Activated naive CD8-positive, alpha-beta T cell treated with anti-CD3 and anti-CD28 coated beads, Interleukin-2, amount 50 U/mL, for 16 hours (primary cell): ENCODE data around the gene LRRC57.
A peak's percentile ranks its signal among the peaks of the same experiment; 100 is the strongest.
"Not testable (repeated sequence)": the region's sequence is repeated elsewhere in the genome, so short reads cannot be mapped to it uniquely, and the experiment has no call there.

Source experiments
- DNase-seq: peaks from one replicate; pipeline ENCODE4 v3.0.0-alpha.2; 2020; ENCODE audit warnings: low read depth, low spot score

Gene LRRC57

GRCh38 chr15:42548249-42549031 lies at the start of gene LRRC57, which contains the start of gene HAUS2:
Gene LRRC57 (minus strand): TSS chr15:42548793. CDS start chr15:42548434, 359 bp downstream.
Gene HAUS2 (plus strand): TSS chr15:42548838. CDS start chr15:42548873, 35 bp downstream.
- peak; percentile 69 for DNase-seq

- no peak for DNase-seq
Measured at GRCh38 chr15:42595626-42596240, 47.1 kb upstream of the LRRC57 start.

GRCh38 chr15:42594095-42594494 lies 45.5 kb upstream of the LRRC57 start:
- no peak for DNase-seq

- no peak for DNase-seq
Measured at GRCh38 chr15:42593143-42593542, 44.5 kb upstream of the LRRC57 start.

GRCh38 chr15:42592716-42593115 lies 44.1 kb upstream of the LRRC57 start:
- no peak for DNase-seq

GRCh38 chr15:42591238-42591934 lies 42.8 kb upstream of the LRRC57 start:
- DNase-seq, result no peak

GRCh38 chr15:42590619-42591237 lies 42.1 kb upstream of the LRRC57 start:
- no peak for DNase-seq

GRCh38 chr15:42584031-42584765 lies 35.6 kb upstream of the LRRC57 start:
- DNase-seq, result no peak

GRCh38 chr15:42582569-42583375 lies 34.2 kb upstream of the LRRC57 start:
- DNase-seq, result no peak

- DNase-seq, result peak; percentile 45
Measured at GRCh38 chr15:42581272-42581730, 32.7 kb upstream of the LRRC57 start.

- DNase-seq, result no peak
Measured at GRCh38 chr15:42578984-42579537, 30.5 kb upstream of the LRRC57 start.

- no peak for DNase-seq
Measured at GRCh38 chr15:42577514-42578031, 29.0 kb upstream of the LRRC57 start.

GRCh38 chr15:42576776-42577175 lies 28.2 kb upstream of the LRRC57 start:
- DNase-seq, result no peak

- no peak for DNase-seq
Measured at GRCh38 chr15:42576040-42576594, 27.5 kb upstream of the LRRC57 start.

GRCh38 chr15:42575188-42576039 lies 26.8 kb upstream of the LRRC57 start, which contains the start of gene STARD9:
Gene STARD9 (plus strand): TSS chr15:42575606. CDS start chr15:42575716, 110 bp downstream.
- peak; percentile 88 for DNase-seq

GRCh38 chr15:42558739-42559138 lies 10.1 kb upstream of the LRRC57 start:
- no peak for DNase-seq

GRCh38 chr15:42556550-42557207 lies 8.1 kb upstream of the LRRC57 start:
- DNase-seq, result not testable (repeated sequence)

GRCh38 chr15:42553554-42553953 lies 5.0 kb upstream of the LRRC57 start:
- DNase-seq, result no peak
